Stimulated activated CD4-positive, alpha-beta T cell treated with anti-CD3 and anti-CD28 coated beads, Interleukin-12 subunit alpha, Interleukin-12 subunit beta, amount 100 ng/mL, for 48 hours (primary cell): ENCODE measurements around the gene NPBWR2.

Experiments used
- DNase-seq, 3 donors: peaks; one replicate each; pipeline ENCODE4 v3.0.0-alpha.2; 2020; ENCODE audit warnings: low read depth in 2 of 3, low spot score in 1 of 3

NPBWR2 gene

DNA sequence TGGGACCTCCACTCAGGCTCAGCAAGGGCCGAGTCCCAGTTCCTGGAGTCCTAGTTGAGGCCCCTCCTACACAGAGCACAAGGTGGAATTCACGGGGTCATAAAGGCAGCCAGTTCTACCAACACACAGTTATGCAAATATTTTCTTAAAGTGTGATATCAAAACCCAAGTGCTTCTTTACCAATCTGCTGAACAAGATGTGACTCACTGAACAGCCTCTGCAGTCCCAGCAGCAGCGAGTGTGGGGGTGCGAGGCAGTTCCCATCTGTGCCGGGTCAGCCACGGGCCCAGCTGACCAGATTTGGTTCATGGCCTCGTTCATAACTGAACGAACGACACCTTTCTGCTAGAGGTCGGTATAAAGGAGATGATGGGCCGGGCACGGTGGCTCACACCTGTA is 48.8 kb downstream of the NPBWR2 start:
- no peak for DNase-seq

DNA sequence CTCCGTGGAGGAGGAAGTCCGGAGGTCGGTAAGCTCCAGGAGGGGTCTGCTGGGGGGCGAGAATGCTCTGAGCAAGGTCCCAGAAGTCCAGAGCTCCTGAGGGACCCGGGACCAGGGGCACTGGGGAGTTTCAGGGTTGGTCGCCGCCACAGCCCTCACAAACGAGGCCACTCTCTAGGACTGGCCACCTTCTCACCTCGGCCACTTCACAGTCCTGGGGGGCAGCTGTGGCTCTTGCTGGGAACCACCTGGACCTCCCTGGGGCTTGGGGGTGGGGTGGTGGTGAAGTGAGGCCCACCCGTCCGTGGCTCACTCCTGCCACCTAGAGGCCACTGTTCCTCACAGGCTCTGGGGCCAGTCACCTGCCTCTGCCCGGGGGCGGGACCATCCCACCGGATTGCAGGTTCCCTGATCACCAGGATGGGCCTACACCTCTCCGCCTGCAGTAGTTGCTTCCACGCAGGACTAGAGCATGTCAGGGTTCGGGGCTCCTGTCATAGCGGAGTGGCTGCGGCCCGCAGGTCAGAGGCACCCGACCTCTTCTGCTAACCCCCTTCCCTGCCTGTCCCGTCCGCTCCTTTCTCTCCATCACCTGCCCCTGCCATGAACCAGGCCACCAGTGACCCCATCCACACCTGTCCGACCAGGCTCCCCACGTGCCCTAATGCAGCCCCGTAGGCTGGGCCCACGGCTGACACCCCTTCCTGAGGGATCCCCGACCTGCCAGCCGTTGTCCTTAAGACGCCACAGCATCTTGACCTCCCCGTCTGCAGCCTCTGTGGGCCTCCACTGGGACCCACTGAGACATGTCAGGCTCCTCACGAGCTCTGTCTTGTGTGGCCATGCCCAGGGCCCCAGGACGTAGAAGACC is 49.5 kb downstream of the NPBWR2 start:
- peak; percentile 68 to 88 (median 77) for DNase-seq

DNA sequence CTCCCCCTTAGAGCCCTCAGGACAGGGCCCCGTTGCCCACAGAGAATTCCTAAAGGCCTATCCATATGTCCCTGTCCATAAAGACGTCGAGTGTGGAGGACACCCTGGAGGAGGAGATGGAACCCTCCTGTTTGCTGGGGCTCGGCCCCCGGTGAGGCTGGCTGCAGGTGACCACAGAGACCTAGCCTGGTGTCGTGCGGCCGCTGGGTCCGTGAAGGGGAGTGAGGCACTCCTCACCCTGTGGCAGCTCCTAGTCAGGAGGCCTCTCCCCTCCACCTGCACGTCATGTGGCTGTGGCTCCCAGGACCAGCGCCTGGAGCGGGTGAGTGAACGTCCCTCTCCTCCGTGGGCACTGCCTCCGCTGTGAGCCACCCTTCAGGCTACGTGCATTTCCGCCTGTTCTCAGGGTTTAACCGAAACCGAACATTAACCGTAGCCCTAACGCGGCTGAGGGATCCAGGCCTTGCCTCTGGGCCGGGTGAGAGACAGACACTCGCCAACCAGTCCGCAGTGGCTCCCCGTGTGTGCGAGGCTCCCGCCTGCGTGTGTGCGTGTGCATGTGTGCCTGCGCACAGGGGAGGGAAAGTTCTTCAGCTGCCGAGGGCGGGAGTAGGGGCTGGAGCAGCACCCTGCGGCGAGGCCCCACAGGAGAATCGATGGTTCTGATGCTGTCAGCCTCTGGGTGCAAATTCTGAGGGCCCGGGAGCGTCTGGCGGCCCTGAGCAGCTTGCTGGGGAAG is 50.3 kb downstream of the NPBWR2 start:
- DNase-seq: no peak

DNA sequence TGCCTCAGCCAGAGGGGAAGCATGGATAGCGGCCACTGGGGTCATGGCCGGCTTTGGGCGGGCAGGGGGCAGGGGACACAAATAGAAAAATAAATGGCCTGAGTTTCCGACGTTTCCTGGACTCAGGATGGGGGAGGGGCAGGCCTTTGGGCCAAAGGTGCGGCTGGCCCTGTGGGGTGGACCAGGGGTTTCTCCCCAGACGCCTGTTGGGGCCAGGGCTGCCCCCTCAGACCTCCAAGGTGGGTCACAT is 50.8 kb downstream of the NPBWR2 start:
- DNase-seq: no peak

DNA sequence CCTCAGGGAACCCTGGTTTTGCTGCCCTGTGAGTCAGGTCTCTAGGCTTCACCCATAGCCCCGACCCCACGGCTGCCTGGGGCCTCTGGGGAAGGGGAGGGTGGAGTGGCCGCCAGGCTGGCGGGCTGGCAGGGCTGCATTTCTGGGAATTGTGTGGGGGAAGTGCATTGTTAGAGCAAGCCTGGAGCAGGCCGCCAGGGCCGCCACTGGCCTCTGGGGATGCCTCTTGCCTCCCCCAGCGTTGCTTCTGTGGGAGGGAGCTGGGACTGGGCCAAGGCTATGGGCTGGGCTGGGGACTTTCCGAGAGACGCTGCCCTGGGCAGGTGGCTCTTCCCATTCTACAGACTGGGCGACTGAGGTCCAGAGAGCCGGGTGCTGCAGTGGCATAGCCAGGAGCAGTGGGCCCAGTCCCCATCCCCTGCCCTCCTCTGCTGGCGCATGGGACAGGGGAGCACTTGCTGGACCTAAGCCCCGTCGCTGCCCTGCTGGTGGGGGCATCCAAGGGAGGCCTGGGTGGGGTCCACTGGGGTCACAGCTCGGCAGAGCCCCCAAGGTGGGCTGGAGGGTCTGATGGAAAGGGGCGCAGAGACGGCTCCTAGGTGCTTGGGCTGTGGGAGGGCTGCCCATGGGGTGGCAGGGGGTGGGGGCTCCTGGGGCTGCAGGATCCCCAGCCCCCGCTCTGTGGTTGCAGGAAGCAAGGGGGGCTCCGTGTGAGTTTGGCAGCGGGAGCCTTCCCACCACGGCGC is 51.3 kb downstream of the NPBWR2 start:
- no peak for DNase-seq

DNA sequence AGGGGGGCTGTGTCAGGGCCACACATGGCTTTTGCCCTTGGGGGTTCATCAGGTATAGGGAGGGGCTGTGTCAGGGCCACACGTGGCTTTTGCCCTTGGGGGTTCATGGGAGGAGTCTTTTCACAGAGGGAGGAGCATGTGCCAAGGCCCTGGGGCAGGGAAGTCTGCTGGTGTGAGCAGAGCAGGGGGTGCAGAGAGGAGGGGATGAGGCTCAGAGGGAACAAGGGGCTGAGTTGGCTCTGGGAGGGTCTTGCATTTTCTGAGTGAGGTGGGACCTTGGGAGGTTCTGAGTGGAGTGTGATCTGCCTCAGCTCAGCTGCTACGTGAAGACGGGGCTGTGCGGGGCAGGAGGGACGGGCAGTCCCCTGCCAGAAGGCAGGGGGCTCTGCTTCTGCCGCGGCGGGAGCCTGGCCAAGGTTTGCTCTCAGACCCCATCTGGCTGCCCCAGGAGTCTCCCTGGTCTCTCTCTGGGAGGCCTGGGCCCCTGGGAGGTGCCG is 51.9 kb downstream of the NPBWR2 start:
- no peak for DNase-seq

DNA sequence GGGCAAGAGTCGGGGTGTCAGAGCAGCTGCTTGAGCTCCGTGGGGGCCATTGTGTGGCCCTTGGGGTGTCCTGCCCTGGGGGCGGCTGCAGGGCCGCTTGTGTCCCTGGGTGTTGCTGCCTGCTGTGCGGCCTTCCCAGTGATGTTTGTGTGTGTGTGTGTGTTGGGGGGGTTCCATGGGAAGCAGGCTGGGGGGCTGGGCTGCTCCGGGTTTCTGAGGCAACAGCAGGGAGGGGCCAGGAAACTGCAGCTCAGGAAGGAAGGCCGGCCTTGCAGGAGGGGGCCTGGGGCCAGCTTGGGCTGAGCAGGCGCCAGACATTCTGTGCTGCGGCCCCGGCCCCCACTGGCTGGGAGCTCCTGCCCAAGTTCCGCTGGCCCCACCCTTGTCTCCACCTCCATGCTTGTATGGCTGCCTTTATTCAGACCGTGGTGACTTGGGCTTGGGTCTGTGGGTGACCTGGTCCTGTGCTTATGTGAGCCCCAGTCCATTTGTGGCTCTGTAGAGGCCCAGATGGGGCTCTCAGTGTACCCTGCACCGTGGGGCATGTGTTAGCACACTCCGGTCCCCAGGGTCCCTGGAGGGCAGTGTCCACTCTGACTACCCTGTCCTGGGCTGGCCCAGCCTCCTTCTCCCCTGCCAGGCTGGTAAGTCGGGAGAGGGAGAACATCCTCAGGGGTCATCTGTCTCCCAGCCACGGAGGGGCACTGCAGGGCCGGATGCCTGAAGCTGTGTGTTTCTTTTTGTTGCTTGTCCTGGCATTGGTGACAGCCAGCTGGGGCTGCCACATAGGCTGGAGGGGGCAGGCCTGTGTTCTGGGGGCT is 53.3 kb downstream of the NPBWR2 start:
- no peak for DNase-seq
